Inferior parietal cortex (tissue), 1 donor: ENCODE data around the gene SMAD3.

ENCODE experiments used
- DNase-seq: peaks from one replicate; pipeline ENCODE4 v3.0.0-alpha.2; 2016; ENCODE audit errors: extremely low spot score

SMAD3 gene

GRCh38 chr15:67180035-67180434, 114.6 kb downstream of the SMAD3 start:
- DNase-seq, result no peak

GRCh38 chr15:67180514-67181191, 115.3 kb downstream of the SMAD3 start:
- no peak for DNase-seq

- DNase-seq, result no peak
These were observed 115.8 kb downstream of the SMAD3 start for GRCh38 chr15:67181221-67181639.

- no peak for DNase-seq
These were observed 118.2 kb downstream of the SMAD3 start for GRCh38 chr15:67183443-67184169.

- no peak for DNase-seq
These were observed 119.0 kb downstream of the SMAD3 start for GRCh38 chr15:67184208-67184925.

- no peak for DNase-seq
These were observed 119.6 kb downstream of the SMAD3 start for GRCh38 chr15:67185051-67185450.

- no peak for DNase-seq
These were observed 120.3 kb downstream of the SMAD3 start for GRCh38 chr15:67185621-67186225.

- DNase-seq, result no peak
These were observed 120.8 kb downstream of the SMAD3 start for GRCh38 chr15:67186226-67186649.

- no peak for DNase-seq
These were observed 121.3 kb downstream of the SMAD3 start for GRCh38 chr15:67186688-67187087.

- DNase-seq, result no peak
These were observed 122.0 kb downstream of the SMAD3 start for GRCh38 chr15:67187351-67187854.

GRCh38 chr15:67188551-67189218, 123.3 kb downstream of the SMAD3 start:
- DNase-seq, result no peak

GRCh38 chr15:67189326-67190051, 124.1 kb downstream of the SMAD3 start:
- DNase-seq, result no peak

- no peak for DNase-seq
These were observed 124.9 kb downstream of the SMAD3 start for GRCh38 chr15:67190326-67190725.

GRCh38 chr15:67190813-67191212, 125.4 kb downstream of the SMAD3 start:
- DNase-seq, result no peak

- DNase-seq, result no peak
These were observed 126.9 kb downstream of the SMAD3 start for GRCh38 chr15:67192185-67192820.

- no peak for DNase-seq
These were observed 128.0 kb downstream of the SMAD3 start for GRCh38 chr15:67193223-67193990.

- no peak for DNase-seq
These were observed 129.0 kb downstream of the SMAD3 start for GRCh38 chr15:67194171-67195114.

GRCh38 chr15:67195305-67195704, 129.9 kb downstream of the SMAD3 start:
- no peak for DNase-seq
